Body of pancreas (tissue), 4 donors: Measurements from ENCODE around the gene H6PD.

Experiments
- CTCF ChIP-seq, 7 experiments: fragments of 450-650 bp in 4 of 7; fragments of 200-600 bp in 3 of 7; sonication (generic) in 3 of 7; IDR thresholded peaks; one replicate each; pipeline ENCODE4 v1.5.1; 2016 to 2019; ENCODE audit warnings: antibody characterized with exemption in 7 of 7
- POLR2A ChIP-seq, 3 donors: fragments of 450-650 bp; IDR thresholded peaks; one replicate each; pipeline ENCODE4 v1.6.1; 2016; ENCODE audit warnings: antibody characterized with exemption in 3 of 3, mild to moderate bottlenecking in 2 of 3

GRCh38 chr1:9196129-9197040 is 38.2 kb upstream of the H6PD start:
- TF ChIP-seq POLR2A (IDR thresholded peaks at IDR 0.05) (no peak), CTCF (IDR thresholded peaks at IDR 0.05) (peak; percentile 58 to 84 (median 76))
